ENCODE measurements around the gene SEPHS2. TPM values are rescaled to one million over a fixed set of nuclear protein-coding genes. Genes with fewer than 3 reads are reported as not detected.
A peak's percentile ranks its signal among the peaks of the same experiment; 100 is the strongest.

Gene SEPHS2
- total RNA-seq: 10 to 100 TPM; 17.7 to 25.3 (median 23.6) TPM

GRCh38 chr16:30445408-30446202 lies at the start of gene SEPHS2:
Gene SEPHS2 (minus strand): TSS chr16:30445874. CDS start chr16:30445727, 147 bp downstream.
- peak; percentile 99 to 100 for DNase-seq (ENCODE audit: low spot score in 2 of 2)
- intact Hi-C loops (cut with DNase I; ENCODE audit: low total_unique reads): no loop called here
- H3K4me3 ChIP-seq (ENCODE audit: low read depth, poor library complexity, severe bottlenecking): peak within 1 kb of the TSS; percentile 93
- TF ChIP-seq CTCF (IDR thresholded peaks at IDR 0.05) (no peak), POLR2A (IDR thresholded peaks at IDR 0.05) (peak in 1 of 2 donors; percentile 76)
- 0 to 1% methylated on average over 43 to 48 of the region's 59 CpGs for WGBS, 2 donors

- intact Hi-C loops (cut with DNase I; ENCODE audit: low total_unique reads): no loop called here
- WGBS, 2 donors: 48 to 54% methylated on average over 12 of the region's 12 CpGs
- TF ChIP-seq POLR2A (IDR thresholded peaks at IDR 0.05) (no peak), CTCF (IDR thresholded peaks at IDR 0.05) (no peak)
- no peak for DNase-seq (ENCODE audit: low spot score in 2 of 2)
- no peak overlapping the region for H3K4me3 ChIP-seq (ENCODE audit: low read depth, poor library complexity, severe bottlenecking)
These were observed 49.0 kb upstream of the SEPHS2 start for GRCh38 chr16:30494709-30495108.

GRCh38 chr16:30493941-30494488 lies 48.3 kb upstream of the SEPHS2 start:
- DNase-seq (ENCODE audit: low spot score in 2 of 2): no peak
- no peak overlapping the region for H3K4me3 ChIP-seq (ENCODE audit: low read depth, poor library complexity, severe bottlenecking)
- intact Hi-C loops (cut with DNase I; ENCODE audit: low total_unique reads): no loop called here
- 71 to 74% methylated on average over 11 of the region's 11 CpGs for WGBS, 2 donors
- TF ChIP-seq CTCF (IDR thresholded peaks at IDR 0.05) (no peak), POLR2A (IDR thresholded peaks at IDR 0.05) (no peak)

- WGBS, 2 donors: 46 to 53% methylated on average over 6 of the region's 6 CpGs
- no peak overlapping the region for H3K4me3 ChIP-seq (ENCODE audit: low read depth, poor library complexity, severe bottlenecking)
- DNase-seq (ENCODE audit: low spot score in 2 of 2): peak in 1 of 2 donors; percentile 24
- TF ChIP-seq POLR2A (IDR thresholded peaks at IDR 0.05): no peak
- TF ChIP-seq CTCF (IDR thresholded peaks at IDR 0.05): no peak
- intact Hi-C loops (cut with DNase I; ENCODE audit: low total_unique reads): no loop called here
These were observed 46.2 kb upstream of the SEPHS2 start for GRCh38 chr16:30491744-30492308.

GRCh38 chr16:30491229-30491628 lies 45.6 kb upstream of the SEPHS2 start:
- TF ChIP-seq CTCF (IDR thresholded peaks at IDR 0.05) (no peak), POLR2A (IDR thresholded peaks at IDR 0.05) (no peak)
- 86 to 88% methylated on average over 4 of the region's 4 CpGs for WGBS, 2 donors
- no peak for DNase-seq (ENCODE audit: low spot score in 2 of 2)
- no peak overlapping the region for H3K4me3 ChIP-seq (ENCODE audit: low read depth, poor library complexity, severe bottlenecking)
- intact Hi-C loops (cut with DNase I; ENCODE audit: low total_unique reads): no loop called here

Measured in lower leg skin (tissue), 4 donors.